C4-2B (cell line): ENCODE measurements around the gene STEAP2.

ENCODE experiments used
- CTCF ChIP-seq: fragments of 450-650 bp; conservative IDR thresholded peaks from 2 replicates; pipeline ENCODE4 v1.5.1; 2017; ENCODE audit warnings: mild to moderate bottlenecking
- ZFX ChIP-seq: fragments of 450-650 bp; IDR thresholded peaks from 2 replicates; pipeline ENCODE4 v1.6.1; 2017

GRCh38 chr7:90201500-90202195, 9.9 kb upstream of the STEAP2 start:
- TF ChIP-seq CTCF = no peak
- no peak for TF ChIP-seq ZFX
